Muscle layer of duodenum (tissue), 2 donors: ENCODE data around the gene LST1.
"Not testable (repeated sequence)": the region's sequence is repeated elsewhere in the genome, so short reads cannot be mapped to it uniquely, and the experiment has no call there.

Experiments used
- H3K27ac ChIP-seq: one replicate; pipeline ENCODE4 v1.7.0; 2013; ENCODE audit warnings: mild to moderate bottlenecking, low read length
- H3K27me3 ChIP-seq: one replicate; pipeline ENCODE4 v1.7.0; 2013; ENCODE audit warnings: low read depth, mild to moderate bottlenecking, control low read depth, low read length
- H3K36me3 ChIP-seq, 2 donors: one replicate each; pipeline ENCODE4 v1.7.0; 2013; ENCODE audit warnings: low read length in 2 of 2, control low read depth in 1 of 2, mild to moderate bottlenecking in 1 of 2; ENCODE audit not compliant: insufficient read depth in 2 of 2, control insufficient read depth in 1 of 2
- H3K4me1 ChIP-seq, 2 donors: one replicate each; pipeline ENCODE4 v1.7.0; 2013; ENCODE audit warnings: low read length in 2 of 2, mild to moderate bottlenecking in 2 of 2, control low read depth in 1 of 2, moderate library complexity in 1 of 2; ENCODE audit not compliant: insufficient read depth in 2 of 2, control insufficient read depth in 1 of 2
- H3K4me3 ChIP-seq, 2 donors: one replicate each; pipeline ENCODE4 v1.7.0; 2013; ENCODE audit warnings: low read length in 2 of 2, low read depth in 1 of 2, mild to moderate bottlenecking in 1 of 2
- H3K9me3 ChIP-seq, 2 donors: one replicate each; pipeline ENCODE4 v1.7.0; 2013; ENCODE audit warnings: low read length in 2 of 2, control low read depth in 1 of 2, mild to moderate bottlenecking in 1 of 2; ENCODE audit not compliant: control insufficient read depth in 1 of 2
- donor health status: healthy.

LST1 gene

GRCh38 chr6:31547727-31548543 is 38.1 kb upstream of the LST1 start:
- Histone ChIP-seq H3K4me1 (peaks cover 4 to 19% of the 10 kb centered on the region in 2 donors), H3K4me3 (peak overlapping the region; percentile 61 to 74), H3K27me3 (no peaks in the 10 kb centered on the region), H3K9me3 (no peaks in the 10 kb centered on the region), H3K36me3 (peaks cover 7 to 13% of the 10 kb centered on the region in 2 donors), H3K27ac (peak overlapping the region; percentile 72)

DNA sequence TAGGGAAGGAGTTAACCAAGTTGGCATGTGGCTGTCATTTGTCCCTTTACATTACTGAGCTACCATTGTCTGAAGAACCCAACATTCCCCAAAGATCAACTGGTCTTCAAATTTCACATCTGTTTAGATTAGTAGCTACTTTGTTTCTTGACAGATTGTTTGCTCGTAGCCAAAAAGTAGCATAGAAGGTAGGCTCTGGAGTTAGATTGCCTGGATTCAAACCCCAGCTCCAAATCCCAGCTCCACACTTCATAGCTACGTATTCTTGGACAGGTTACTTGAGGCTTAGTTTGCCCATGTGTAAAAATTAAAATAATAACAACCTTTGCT is 37.6 kb upstream of the LST1 start:
- H3K4me3 ChIP-seq: peak overlapping the region in 1 of 2 donors; percentile 61
- no peaks in the 10 kb centered on the region for H3K27me3 ChIP-seq
- peaks cover 7 to 13% of the 10 kb centered on the region in 2 donors for H3K36me3 ChIP-seq
- no peaks in the 10 kb centered on the region for H3K9me3 ChIP-seq
- peaks cover 4 to 19% of the 10 kb centered on the region in 2 donors for H3K4me1 ChIP-seq
- peak overlapping the region; percentile 72 for H3K27ac ChIP-seq

DNA sequence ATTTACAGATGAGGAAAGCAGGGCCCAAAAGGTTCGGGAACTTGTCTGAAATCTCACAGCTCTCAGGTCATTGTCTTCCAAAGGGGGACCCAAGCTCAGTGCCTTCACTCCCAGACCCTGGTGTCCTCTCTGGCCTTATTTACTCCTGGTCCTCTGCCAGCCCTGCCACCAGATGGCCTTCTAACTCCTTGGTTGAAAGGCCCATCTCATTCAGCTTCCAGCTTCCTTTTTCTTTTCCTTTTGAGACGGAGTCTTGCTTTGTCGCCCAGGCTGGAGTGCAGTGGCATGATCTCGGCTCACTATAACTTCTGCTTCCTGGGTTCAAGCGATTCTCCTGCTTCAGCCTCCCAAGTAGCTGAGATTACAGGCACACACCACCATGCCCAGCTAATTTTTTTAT is 34.7 kb upstream of the LST1 start:
- Histone ChIP-seq H3K36me3 (peaks cover 12 to 13% of the 10 kb centered on the region in 2 donors), H3K4me1 (peaks cover 4 to 19% of the 10 kb centered on the region in 2 donors)
- not testable (repeated sequence) for H3K27me3 ChIP-seq, H3K27ac ChIP-seq, H3K9me3 ChIP-seq, H3K4me3 ChIP-seq

- Histone ChIP-seq H3K36me3 (peaks cover 10 to 36% of the 10 kb centered on the region in 2 donors), H3K4me1 (peaks cover 0 to 8% of the 10 kb centered on the region in 2 donors), H3K27ac (no peak overlapping the region), H3K27me3 (no peaks in the 10 kb centered on the region), H3K9me3 (no peaks in the 10 kb centered on the region), H3K4me3 (no peak overlapping the region)
Observed at GRCh38 chr6:31556307-31556706, 29.8 kb upstream of the LST1 start.

GRCh38 chr6:31557443-31558317 is 28.4 kb upstream of the LST1 start:
- H3K27me3 ChIP-seq: no peaks in the 10 kb centered on the region
- no peak overlapping the region for H3K27ac ChIP-seq
- H3K4me3 ChIP-seq: no peak overlapping the region
- no peaks in the 10 kb centered on the region for H3K9me3 ChIP-seq
- peaks cover 10 to 36% of the 10 kb centered on the region in 2 donors for H3K36me3 ChIP-seq
- peaks cover 0 to 8% of the 10 kb centered on the region in 2 donors for H3K4me1 ChIP-seq

DNA sequence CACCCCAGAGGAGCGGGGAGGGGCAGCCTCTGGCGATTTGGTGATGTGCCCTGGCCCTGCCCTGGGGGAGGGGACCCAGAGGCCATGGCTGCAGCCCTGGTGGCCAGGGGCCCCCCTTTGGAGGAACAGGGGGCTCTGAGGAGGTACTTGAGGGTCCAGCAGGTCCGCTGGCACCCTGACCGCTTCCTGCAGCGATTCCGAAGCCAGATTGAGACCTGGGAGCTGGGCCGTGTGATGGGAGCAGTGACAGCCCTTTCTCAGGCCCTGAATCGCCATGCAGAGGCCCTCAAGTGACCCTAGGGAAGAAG is 27.8 kb upstream of the LST1 start:
- H3K4me1 ChIP-seq: peaks cover 0 to 8% of the 10 kb centered on the region in 2 donors
- no peaks in the 10 kb centered on the region for H3K9me3 ChIP-seq
- no peaks in the 10 kb centered on the region for H3K27me3 ChIP-seq
- H3K27ac ChIP-seq: no peak overlapping the region
- H3K4me3 ChIP-seq: no peak overlapping the region
- peaks cover 10 to 36% of the 10 kb centered on the region in 2 donors for H3K36me3 ChIP-seq

DNA sequence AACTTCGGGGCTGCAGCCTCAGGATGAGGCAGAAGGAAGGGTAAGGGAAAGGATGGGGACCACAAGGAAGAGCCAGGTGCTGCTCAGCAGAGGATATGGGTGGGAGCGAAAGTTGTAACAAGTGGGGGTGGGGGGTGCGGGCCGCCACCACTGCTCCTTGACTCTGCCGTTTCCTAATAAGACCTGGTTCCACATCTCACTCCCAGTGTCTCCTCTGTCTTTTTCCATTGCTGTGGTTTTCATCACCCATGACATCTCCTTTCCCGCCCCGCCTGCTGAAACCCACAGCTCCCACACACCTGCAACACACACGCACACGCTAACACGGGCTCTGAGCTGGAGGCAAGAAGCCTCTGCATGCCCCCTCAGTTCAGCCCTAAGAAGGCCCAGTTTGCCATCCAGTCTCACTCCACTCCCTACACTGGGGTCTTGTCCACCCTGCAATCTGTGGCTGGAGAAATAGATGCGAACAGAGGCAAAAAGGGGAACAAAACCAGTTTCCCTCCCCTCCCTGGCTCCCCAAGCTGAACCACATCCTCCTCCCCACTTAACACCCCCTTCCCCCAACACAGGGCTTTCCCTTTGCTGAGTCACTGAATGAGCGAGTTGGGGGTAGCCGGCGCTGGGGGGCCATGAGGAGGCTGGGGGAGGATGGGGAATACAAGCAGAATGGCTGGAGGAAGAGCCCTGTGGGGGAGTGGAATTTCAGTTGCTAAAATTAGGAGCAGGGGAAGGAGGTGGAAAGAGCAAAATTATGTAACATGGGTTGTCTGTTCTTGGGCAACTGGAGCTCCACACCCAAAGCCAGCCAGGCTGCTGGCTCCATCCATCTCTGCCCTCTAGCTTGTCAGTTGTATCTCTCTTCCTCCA is 27.2 kb upstream of the LST1 start:
- peak overlapping the region; percentile 0 for H3K27ac ChIP-seq
- peaks cover 0 to 8% of the 10 kb centered on the region in 2 donors for H3K4me1 ChIP-seq
- no peak overlapping the region for H3K4me3 ChIP-seq
- H3K27me3 ChIP-seq: no peaks in the 10 kb centered on the region
- no peaks in the 10 kb centered on the region for H3K9me3 ChIP-seq
- peaks cover 10 to 36% of the 10 kb centered on the region in 2 donors for H3K36me3 ChIP-seq

GRCh38 chr6:31559606-31559957 is 26.5 kb upstream of the LST1 start:
- H3K4me1 ChIP-seq: peaks cover 0 to 8% of the 10 kb centered on the region in 2 donors
- no peaks in the 10 kb centered on the region for H3K9me3 ChIP-seq
- peaks cover 10 to 36% of the 10 kb centered on the region in 2 donors for H3K36me3 ChIP-seq
- H3K27ac ChIP-seq: peak overlapping the region; percentile 0
- H3K27me3 ChIP-seq: no peaks in the 10 kb centered on the region
- no peak overlapping the region for H3K4me3 ChIP-seq

GRCh38 chr6:31559958-31560696 is 25.9 kb upstream of the LST1 start:
- Histone ChIP-seq H3K4me3 (no peak overlapping the region), H3K4me1 (peaks cover 0 to 8% of the 10 kb centered on the region in 2 donors), H3K27ac (peak overlapping the region; percentile 0), H3K27me3 (no peaks in the 10 kb centered on the region), H3K36me3 (peaks cover 10 to 36% of the 10 kb centered on the region in 2 donors), H3K9me3 (no peaks in the 10 kb centered on the region)

DNA sequence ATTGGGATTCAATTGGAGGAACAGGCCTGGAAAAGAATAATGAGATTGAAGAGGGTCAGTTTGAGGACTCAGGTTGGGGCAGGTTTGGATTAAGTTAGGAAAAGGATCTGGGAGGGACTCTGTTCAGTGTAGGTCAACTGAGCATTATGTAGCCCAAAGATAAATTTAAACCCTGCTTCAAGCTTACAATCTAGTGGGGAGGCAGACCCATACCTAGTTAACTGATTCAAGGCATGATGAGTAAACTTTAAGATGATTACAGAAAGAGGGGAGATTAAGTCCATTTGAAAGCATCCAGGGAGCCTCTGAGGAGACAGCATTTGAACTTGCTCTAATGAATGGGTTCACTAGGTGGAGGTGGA is 25.4 kb upstream of the LST1 start:
- Histone ChIP-seq H3K36me3 (peaks cover 10 to 36% of the 10 kb centered on the region in 2 donors), H3K27ac (no peak overlapping the region), H3K9me3 (no peaks in the 10 kb centered on the region), H3K4me3 (no peak overlapping the region), H3K27me3 (no peaks in the 10 kb centered on the region), H3K4me1 (peaks cover 0 to 8% of the 10 kb centered on the region in 2 donors)
